Kidney epithelial cell (primary cell): ENCODE results near the gene ACTMAP. TPM values are rescaled to one million over a fixed set of nuclear protein-coding genes. Genes with fewer than 3 reads are reported as not detected.
A peak's percentile ranks its signal among the peaks of the same experiment; 100 is the strongest.

Experiments
- DNase-seq: peaks from one replicate; pipeline ENCODE4 v3.0.0-alpha.2; 2010; ENCODE audit warnings: low read depth
- H3K27me3 ChIP-seq: 2 replicates; pipeline ENCODE4 v1.6.0; 2011; ENCODE audit warnings: low read length; ENCODE audit not compliant: control insufficient read depth, insufficient read depth
- H3K36me3 ChIP-seq: 2 replicates; pipeline ENCODE4 v1.5.1; 2011; ENCODE audit warnings: low read length; ENCODE audit not compliant: control insufficient read depth, insufficient read depth
- H3K4me3 ChIP-seq: 2 replicates; pipeline ENCODE4 v1.5.1; 2011; ENCODE audit warnings: low read depth, mild to moderate bottlenecking, control low read depth, low read length
- total RNA-seq: library from RNA; depleted of rRNA; stranded (reverse); fragments of >200 nt; gene quantifications from 2 replicates; pipeline ENCODE4 v1.2.3, GENCODE V29; 2015
- TF ChIP-seq, protein P1 (sequence below): IDR thresholded peaks from 2 replicates; pipeline ENCODE4 v1.5.1; 2011; ENCODE audit warnings: mild to moderate bottlenecking, moderate library complexity, low read length, control low read depth, inconsistent platforms; ENCODE audit not compliant: insufficient read depth, poor library complexity, severe bottlenecking

The ACTMAP gene
- total RNA-seq, 1 donor from 2014 or later, result 7.2 TPM

DNA sequence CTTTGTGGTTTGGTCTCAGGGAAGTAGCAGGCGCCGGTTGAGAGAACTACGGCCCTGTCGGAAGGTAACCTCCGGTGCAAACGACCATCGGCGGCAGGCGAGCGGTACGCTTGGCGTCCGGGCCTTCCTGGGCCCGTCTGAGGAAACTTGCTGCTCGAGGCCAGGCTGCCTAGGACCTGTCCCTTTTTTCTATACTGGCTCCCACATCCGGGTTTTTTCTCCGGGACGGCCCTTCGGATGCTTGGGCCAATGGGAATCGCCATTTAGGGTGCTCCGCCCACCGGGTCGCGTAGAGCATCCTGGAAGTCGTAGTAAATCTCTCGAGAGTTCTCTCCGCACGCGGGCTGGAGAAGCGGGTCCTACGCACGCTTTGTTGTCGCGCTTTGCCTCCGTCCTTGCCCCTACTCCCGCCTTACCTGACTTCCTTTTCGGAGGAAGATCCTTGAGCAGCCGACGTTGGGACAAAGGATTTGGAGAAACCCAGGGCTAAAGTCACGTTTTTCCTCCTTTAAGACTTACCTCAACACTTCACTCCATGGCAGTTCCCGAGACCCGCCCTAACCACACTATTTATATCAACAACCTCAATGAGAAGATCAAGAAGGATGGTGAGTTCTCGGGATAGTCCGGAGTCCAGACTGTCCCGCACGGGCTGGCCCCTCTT, 729 bp upstream of the ACTMAP start, which contains the start of gene SNRPA:
SNRPA (plus strand) TSS at position 330 of the 664 bp plus-strand sequence; CDS start at position 536, 206 bp downstream.
- no peaks in the 10 kb centered on the region for H3K27me3 ChIP-seq
- H3K36me3 ChIP-seq, result peaks cover 1% of the 10 kb centered on the region
- peak within 1 kb of the TSS; percentile 95 for H3K4me3 ChIP-seq
- peak; percentile 92 for DNase-seq
- TF ChIP-seq, protein P1, sequence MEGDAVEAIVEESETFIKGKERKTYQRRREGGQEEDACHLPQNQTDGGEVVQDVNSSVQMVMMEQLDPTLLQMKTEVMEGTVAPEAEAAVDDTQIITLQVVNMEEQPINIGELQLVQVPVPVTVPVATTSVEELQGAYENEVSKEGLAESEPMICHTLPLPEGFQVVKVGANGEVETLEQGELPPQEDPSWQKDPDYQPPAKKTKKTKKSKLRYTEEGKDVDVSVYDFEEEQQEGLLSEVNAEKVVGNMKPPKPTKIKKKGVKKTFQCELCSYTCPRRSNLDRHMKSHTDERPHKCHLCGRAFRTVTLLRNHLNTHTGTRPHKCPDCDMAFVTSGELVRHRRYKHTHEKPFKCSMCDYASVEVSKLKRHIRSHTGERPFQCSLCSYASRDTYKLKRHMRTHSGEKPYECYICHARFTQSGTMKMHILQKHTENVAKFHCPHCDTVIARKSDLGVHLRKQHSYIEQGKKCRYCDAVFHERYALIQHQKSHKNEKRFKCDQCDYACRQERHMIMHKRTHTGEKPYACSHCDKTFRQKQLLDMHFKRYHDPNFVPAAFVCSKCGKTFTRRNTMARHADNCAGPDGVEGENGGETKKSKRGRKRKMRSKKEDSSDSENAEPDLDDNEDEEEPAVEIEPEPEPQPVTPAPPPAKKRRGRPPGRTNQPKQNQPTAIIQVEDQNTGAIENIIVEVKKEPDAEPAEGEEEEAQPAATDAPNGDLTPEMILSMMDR, result no peak

DNA sequence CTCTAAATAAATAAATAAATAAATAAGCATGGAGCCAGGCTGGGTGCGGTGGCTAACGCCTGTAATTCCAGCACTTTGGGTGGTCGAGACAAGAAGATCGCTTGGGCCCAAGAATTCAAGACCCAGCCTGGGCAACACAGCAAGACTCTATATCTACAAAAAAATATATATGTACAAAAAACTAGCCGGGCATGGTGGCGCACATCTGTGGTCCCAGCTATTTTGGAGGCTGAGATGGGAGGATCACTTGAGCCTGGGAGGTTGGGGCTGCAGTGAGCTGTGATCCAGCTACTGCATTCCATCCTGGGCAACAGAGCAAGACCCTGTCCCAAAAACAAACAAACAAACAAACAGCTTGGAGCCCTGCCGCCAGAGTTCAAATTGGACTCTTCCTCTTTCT, 2.7 kb downstream of the ACTMAP start:
- Histone ChIP-seq H3K36me3 (peaks cover 1% of the 10 kb centered on the region), H3K27me3 (no peaks in the 10 kb centered on the region), H3K4me3 (no peak overlapping the region)
- TF ChIP-seq, protein P1, result no peak
- DNase-seq, result no peak

DNA sequence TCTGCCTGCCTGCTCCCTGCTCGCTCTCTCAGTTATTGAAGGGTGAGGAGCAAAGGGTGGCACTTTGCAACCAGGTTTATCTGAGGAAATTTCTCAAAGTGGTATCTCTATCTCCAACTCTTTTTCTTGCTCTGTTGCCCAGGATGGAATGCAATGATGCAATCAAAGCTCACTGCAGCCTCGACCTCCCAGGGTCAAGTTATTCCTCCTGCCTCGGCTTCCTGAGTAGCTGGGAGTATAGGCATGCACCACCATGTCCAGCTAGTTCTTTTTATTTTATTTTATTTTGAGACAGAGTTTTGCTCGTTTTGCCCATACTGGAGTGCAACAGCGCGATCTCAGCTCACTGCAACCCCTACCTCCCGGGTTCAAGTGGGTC, 4.9 kb downstream of the ACTMAP start:
- Histone ChIP-seq H3K4me3 (no peak overlapping the region), H3K27me3 (no peaks in the 10 kb centered on the region), H3K36me3 (no peaks in the 10 kb centered on the region)
- peak; percentile 32 for DNase-seq
- TF ChIP-seq, protein P1, result no peak

DNA sequence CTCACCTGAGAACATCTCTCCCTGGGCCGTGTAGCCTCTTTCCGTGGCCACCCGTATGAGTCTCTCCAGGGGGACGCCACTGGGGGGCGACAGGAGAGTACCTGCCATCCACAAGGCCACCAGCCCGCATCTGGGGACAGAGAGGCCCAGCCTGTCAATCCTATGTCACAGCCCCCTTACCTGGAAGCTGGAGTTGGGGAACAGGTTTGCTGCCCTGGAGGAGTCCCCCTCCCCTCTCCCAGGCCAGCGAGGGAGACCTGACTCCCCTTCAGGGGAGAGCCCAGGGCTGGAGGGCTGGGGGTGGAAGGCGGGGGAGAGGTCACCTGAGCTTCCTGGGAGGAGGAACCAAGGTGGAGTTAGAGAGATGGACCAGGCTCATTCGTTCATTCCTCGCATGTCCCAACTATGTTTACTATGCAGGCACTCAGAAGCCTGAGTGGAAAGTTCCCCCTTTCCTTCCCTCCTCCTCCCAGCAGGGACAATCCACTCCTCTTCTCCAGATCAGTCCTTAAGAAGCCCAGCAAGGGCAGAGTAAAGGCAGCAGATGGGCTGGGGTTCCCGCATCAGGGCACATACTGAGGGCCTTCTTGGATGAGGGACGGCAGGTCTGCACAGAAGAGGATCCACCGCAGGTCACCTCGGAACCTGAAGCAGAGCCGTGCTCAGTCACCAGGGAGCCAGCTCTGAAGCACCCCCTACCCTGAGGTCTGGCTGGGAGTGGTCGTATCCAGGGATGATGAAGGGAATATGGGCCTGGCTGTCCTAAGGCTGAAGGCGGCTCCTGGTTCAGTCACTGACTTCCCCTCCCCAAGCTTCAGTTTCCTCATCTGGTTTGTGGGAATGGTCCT, 5.5 kb downstream of the ACTMAP start:
- Histone ChIP-seq H3K36me3 (no peaks in the 10 kb centered on the region), H3K4me3 (no peak overlapping the region), H3K27me3 (no peaks in the 10 kb centered on the region)
- no peak for DNase-seq
- TF ChIP-seq, protein P1, result no peak

DNA sequence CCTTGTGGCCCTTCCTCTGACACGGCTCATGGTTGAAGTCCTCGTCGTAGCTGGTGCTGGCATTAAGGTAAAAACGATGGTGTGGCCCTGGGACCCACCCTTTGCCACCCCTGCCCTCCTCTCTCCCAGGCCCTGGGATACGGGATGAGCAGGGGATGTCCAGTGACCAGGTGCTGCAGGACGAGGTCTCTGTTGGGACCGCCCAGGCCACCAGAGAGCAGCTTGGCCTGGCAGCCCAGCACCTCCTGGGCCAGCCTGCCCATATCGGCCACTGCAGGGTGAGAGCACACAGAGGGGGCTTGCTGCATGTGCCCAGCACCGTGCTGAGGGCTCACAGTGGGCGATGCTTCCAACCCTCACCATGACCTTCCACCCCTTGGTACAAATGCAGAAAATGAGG, 6.4 kb downstream of the ACTMAP start:
- Histone ChIP-seq H3K36me3 (no peaks in the 10 kb centered on the region), H3K4me3 (no peak overlapping the region), H3K27me3 (no peaks in the 10 kb centered on the region)
- TF ChIP-seq, protein P1, result no peak
- no peak for DNase-seq
